Ishikawa (cell line): ENCODE data around the gene NWD2.

Experiments used
- CEBPB ChIP-seq: IDR thresholded peaks from 2 replicates; pipeline ENCODE4 v1.6.1; 2012
- CREB1 ChIP-seq: IDR thresholded peaks from 2 replicates; pipeline ENCODE4 v1.6.1; 2012; ENCODE audit warnings: low read depth
- EGR1 ChIP-seq: IDR thresholded peaks from 2 replicates; pipeline ENCODE4 v1.6.1; 2012
- EP300 ChIP-seq: IDR thresholded peaks from 2 replicates; pipeline ENCODE4 v1.6.1; 2012; ENCODE audit warnings: borderline replicate concordance
- FOXM1 ChIP-seq: IDR thresholded peaks from 2 replicates; pipeline ENCODE4 v1.6.1; 2012; ENCODE audit warnings: low read depth, borderline replicate concordance
- MAX ChIP-seq: IDR thresholded peaks from 2 replicates; pipeline ENCODE4 v1.6.1; 2012
- NFIC ChIP-seq: IDR thresholded peaks from 2 replicates; pipeline ENCODE4 v1.6.1; 2012
- RAD21 ChIP-seq: IDR thresholded peaks from 2 replicates; pipeline ENCODE4 v1.6.1; 2012; ENCODE audit warnings: low read depth
- REST ChIP-seq: IDR thresholded peaks from 2 replicates; pipeline ENCODE4 v1.6.1; 2012; ENCODE audit warnings: low read depth, mild to moderate bottlenecking
- TAF1 ChIP-seq: IDR thresholded peaks from 2 replicates; pipeline ENCODE4 v1.6.1; 2012; ENCODE audit warnings: low read depth, mild to moderate bottlenecking
- TCF12 ChIP-seq: IDR thresholded peaks from 2 replicates; pipeline ENCODE4 v1.6.1; 2012; ENCODE audit warnings: low read depth
- TEAD4 ChIP-seq: IDR thresholded peaks from 2 replicates; pipeline ENCODE4 v1.6.1; 2012
- USF1 ChIP-seq: IDR thresholded peaks from 2 replicates; pipeline ENCODE4 v1.6.1; 2012
- YY1 ChIP-seq: IDR thresholded peaks from 2 replicates; pipeline ENCODE4 v1.6.1; 2012; ENCODE audit warnings: low read depth
- ZBTB7A ChIP-seq: IDR thresholded peaks from 2 replicates; pipeline ENCODE4 v1.6.1; 2012; ENCODE audit warnings: low read depth

Gene NWD2

GRCh38 chr4:37429906-37430305 lies 185.4 kb downstream of the NWD2 start:
- no peak for TF ChIP-seq EP300
- TF ChIP-seq CREB1 = no peak
- no peak for TF ChIP-seq MAX

GRCh38 chr4:37430718-37431416 lies 186.3 kb downstream of the NWD2 start:
- TF ChIP-seq CREB1 (no peak), EGR1 (no peak), USF1 (no peak), CEBPB (no peak), RAD21 (no peak), REST (no peak), FOXM1 (no peak), EP300 (no peak), MAX (no peak)

- no peak for TF ChIP-seq CREB1
- TF ChIP-seq MAX = no peak
- TF ChIP-seq TEAD4 = no peak
- no peak for TF ChIP-seq RAD21
- TF ChIP-seq EGR1 = no peak
Measured at GRCh38 chr4:37431417-37431743, 186.8 kb downstream of the NWD2 start.

GRCh38 chr4:37434469-37434868 lies 189.9 kb downstream of the NWD2 start:
- TF ChIP-seq REST (no peak), TCF12 (no peak)

GRCh38 chr4:37436546-37436945 lies 192.0 kb downstream of the NWD2 start:
- TF ChIP-seq ZBTB7A = no peak
- TF ChIP-seq NFIC = no peak
- no peak for TF ChIP-seq REST
- no peak for TF ChIP-seq EP300
- TF ChIP-seq FOXM1 = no peak
- TF ChIP-seq TAF1 = no peak
- no peak for TF ChIP-seq TCF12
- TF ChIP-seq RAD21 = no peak
- TF ChIP-seq MAX = no peak
- no peak for TF ChIP-seq USF1
- TF ChIP-seq YY1 = no peak
- TF ChIP-seq CREB1 = no peak
- no peak for TF ChIP-seq EGR1
- no peak for TF ChIP-seq TEAD4
- no peak for TF ChIP-seq CEBPB
